ENCODE measurements around the gene FAM193A.
"Not testable (repeated sequence)": the region's sequence is repeated elsewhere in the genome, so short reads cannot be mapped to it uniquely, and the experiment has no call there.

The FAM193A gene

GRCh38 chr4:2771264-2771663, 234.8 kb downstream of the FAM193A start:
- DNase-seq (ENCODE audit: low spot score): no peak
- in situ Hi-C loops (cut with MboI; ENCODE audit: low sequenced_read_pairs, unreplicated experiment): no loop called here
- TF ChIP-seq CTCF (IDR thresholded peaks at IDR 0.05; ENCODE audit: borderline replicate concordance, control extremely low read depth, extremely low read depth, insufficient read depth, missing control alignments): no peak

GRCh38 chr4:2780643-2781042, 244.2 kb downstream of the FAM193A start:
- DNase-seq (ENCODE audit: low spot score); in situ Hi-C loops (cut with MboI; ENCODE audit: low sequenced_read_pairs, unreplicated experiment): not testable (repeated sequence)

GRCh38 chr4:2781911-2782310, 245.5 kb downstream of the FAM193A start:
- no peak for TF ChIP-seq CTCF (IDR thresholded peaks at IDR 0.05; ENCODE audit: borderline replicate concordance, control extremely low read depth, extremely low read depth, insufficient read depth, missing control alignments)
- in situ Hi-C loops (cut with MboI; ENCODE audit: low sequenced_read_pairs, unreplicated experiment): no loop called here

More at GRCh38 chr4:2781911-2782310, 245.5 kb downstream of the FAM193A start:
- no peak for DNase-seq (ENCODE audit: low spot score)

All from GM13976 (cell line).